ENCODE data around the gene GJA3.

Gene GJA3

GRCh38 chr13:20150561-20150960, 10.3 kb downstream of the GJA3 start:
- no peak for TF ChIP-seq CTCF (IDR thresholded peaks at IDR 0.05; ENCODE audit: insufficient read depth, missing control alignments)
- no peak for FAIRE-seq
- no peak for DNase-seq (ENCODE audit: insufficient read length, low spot score)

DNA sequence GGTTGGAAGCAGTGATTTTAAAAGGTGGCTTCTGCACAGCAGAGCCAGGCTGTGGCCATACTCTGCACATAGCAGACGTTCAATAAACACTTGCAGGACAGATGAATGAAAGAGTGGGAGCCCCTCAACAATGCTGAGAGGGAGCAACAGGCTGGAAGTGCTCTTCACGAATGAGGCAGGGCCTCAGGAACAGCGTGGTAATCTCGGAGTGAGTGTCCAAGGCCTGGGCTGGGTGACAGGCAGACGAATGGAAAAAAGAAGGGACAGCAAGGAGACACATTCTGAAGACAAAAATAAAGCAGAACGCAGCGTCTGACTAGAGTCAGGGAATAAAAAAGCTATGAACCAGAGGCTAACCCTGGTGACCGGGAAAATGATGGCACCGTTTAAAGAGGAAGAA, 11.1 kb downstream of the GJA3 start:
- DNase-seq (ENCODE audit: insufficient read length, low spot score) (no peak), FAIRE-seq (no peak)
- no peak for TF ChIP-seq CTCF (IDR thresholded peaks at IDR 0.05; ENCODE audit: insufficient read depth, missing control alignments)

GRCh38 chr13:20148501-20149183, 12.2 kb downstream of the GJA3 start:
- DNase-seq (ENCODE audit: insufficient read length, low spot score) (no peak), FAIRE-seq (no peak)
- no peak for TF ChIP-seq CTCF (IDR thresholded peaks at IDR 0.05; ENCODE audit: insufficient read depth, missing control alignments)

GRCh38 chr13:20146381-20146780, 14.5 kb downstream of the GJA3 start:
- TF ChIP-seq CTCF (IDR thresholded peaks at IDR 0.05; ENCODE audit: insufficient read depth, missing control alignments) = no peak
- no peak for DNase-seq (ENCODE audit: insufficient read length, low spot score)
- no peak for FAIRE-seq

- TF ChIP-seq CTCF (IDR thresholded peaks at IDR 0.05; ENCODE audit: insufficient read depth, missing control alignments) = no peak
- FAIRE-seq (no peak), DNase-seq (ENCODE audit: insufficient read length, low spot score) (no peak)
These were observed 15.3 kb downstream of the GJA3 start for GRCh38 chr13:20145521-20145920.

DNA sequence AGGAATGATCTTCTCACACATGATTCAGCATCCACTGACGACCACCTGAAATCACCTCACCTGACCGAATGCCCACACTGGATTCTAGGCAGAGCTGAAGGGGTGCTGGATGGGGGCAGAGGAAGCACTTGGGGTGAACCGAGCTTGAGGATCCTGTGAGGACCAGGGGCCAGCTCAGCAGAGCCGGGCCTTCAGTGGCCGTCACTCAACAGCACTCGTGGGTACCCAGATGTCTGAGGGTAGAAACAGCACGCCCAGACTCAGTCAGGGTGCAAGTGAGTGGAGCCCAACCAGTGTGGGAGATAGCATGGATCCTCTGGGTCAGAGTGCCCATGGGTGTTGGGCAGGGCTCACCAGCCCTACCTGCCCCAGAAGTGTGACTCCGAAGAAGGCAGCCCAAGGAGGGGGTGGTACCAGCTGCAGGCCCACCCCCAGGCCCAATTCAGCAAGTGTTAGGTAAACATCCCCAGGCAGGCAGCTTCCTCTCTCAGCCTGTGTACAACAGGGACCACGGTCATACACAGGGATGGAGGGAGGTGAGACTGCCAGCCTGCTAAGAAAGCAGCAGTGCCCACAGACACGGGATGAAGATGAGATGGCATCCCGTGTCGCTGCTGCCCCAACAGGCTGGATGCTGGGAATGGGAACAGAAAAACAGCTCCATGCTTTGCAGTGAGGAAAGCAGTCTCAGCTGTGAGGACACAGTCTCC, 16.6 kb downstream of the GJA3 start:
- DNase-seq (ENCODE audit: insufficient read length, low spot score) (no peak), FAIRE-seq (no peak)
- no peak for TF ChIP-seq CTCF (IDR thresholded peaks at IDR 0.05; ENCODE audit: insufficient read depth, missing control alignments)

- no peak for TF ChIP-seq CTCF (IDR thresholded peaks at IDR 0.05; ENCODE audit: insufficient read depth, missing control alignments)
- FAIRE-seq = no peak
- no peak for DNase-seq (ENCODE audit: insufficient read length, low spot score)
These were observed 17.8 kb downstream of the GJA3 start for GRCh38 chr13:20142927-20143480.
